RPMI8226 (cell line): Measurements from ENCODE around the gene CDH12.

Experiments used
- DNase-seq: peaks from one replicate; pipeline ENCODE4 v3.0.0-alpha.2; 2015

The CDH12 gene

GRCh38 chr5:22757776-22758175 lies 95.4 kb downstream of the CDH12 start:
- no peak for DNase-seq

GRCh38 chr5:22754155-22754554 lies 99.0 kb downstream of the CDH12 start:
- no peak for DNase-seq

- no peak for DNase-seq
Observed at GRCh38 chr5:22751536-22751935, 101.6 kb downstream of the CDH12 start.

- DNase-seq: no peak
Observed at GRCh38 chr5:22736443-22737003, 116.6 kb downstream of the CDH12 start.

- no peak for DNase-seq
Observed at GRCh38 chr5:22734907-22735306, 118.2 kb downstream of the CDH12 start.

DNA sequence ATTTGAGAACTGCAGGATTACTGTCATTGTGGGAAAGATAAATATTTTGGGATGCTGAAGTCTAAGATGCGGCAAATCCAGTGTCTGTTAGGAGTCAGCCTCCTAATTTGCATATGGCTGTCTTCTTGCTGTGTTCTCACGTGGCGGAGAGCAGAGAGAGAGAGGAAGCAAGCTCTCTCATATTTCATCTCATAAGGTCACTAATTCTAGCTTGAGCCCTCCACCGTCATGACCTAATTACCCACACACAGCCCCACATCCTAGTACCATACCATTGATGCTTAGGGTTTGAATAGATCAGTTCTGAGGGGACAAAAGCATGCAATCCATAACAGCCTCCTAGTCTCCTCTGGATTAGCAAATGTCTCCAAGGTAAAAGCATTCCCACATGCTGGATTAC lies 124.5 kb downstream of the CDH12 start:
- no peak for DNase-seq

DNA sequence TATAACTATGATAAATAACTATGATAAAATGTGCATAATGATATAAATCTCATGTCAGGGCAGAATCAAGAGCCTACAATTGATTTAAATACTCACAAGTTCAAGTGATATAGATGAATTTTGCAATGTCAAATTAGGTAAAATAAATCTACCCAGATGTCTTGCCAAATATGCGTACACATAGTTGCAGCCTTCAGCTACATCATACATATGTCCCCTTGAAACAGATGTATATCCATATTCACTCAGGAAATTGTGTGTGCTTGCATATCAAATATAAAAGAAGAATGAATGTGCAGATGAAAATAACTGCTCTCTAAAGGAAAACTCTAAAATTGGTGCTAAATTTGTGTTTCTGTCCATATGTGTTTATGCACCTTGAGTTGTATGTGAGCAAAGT lies 130.7 kb downstream of the CDH12 start:
- DNase-seq: no peak

DNA sequence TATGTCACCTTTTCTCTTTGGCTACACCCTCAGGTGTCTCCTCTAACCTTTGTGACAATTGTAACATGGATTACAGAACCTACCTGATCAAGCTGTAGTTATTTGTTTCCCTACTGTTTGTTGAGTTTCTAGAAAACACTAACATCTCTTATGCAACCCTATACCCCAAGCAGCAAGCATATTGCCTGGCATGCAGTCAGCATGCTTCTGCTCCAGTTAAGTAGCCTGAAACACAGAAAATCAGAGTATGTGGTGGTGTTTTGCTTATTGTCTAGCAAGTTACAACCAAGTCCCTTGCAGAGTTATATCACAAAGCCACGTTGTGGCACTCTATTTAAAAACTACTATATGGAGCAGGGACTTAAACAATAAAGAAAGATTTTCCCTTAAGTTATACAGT lies 131.1 kb downstream of the CDH12 start:
- no peak for DNase-seq

GRCh38 chr5:22719842-22720241 lies 133.3 kb downstream of the CDH12 start:
- DNase-seq: no peak

GRCh38 chr5:22710660-22711059 lies 142.5 kb downstream of the CDH12 start:
- no peak for DNase-seq

DNA sequence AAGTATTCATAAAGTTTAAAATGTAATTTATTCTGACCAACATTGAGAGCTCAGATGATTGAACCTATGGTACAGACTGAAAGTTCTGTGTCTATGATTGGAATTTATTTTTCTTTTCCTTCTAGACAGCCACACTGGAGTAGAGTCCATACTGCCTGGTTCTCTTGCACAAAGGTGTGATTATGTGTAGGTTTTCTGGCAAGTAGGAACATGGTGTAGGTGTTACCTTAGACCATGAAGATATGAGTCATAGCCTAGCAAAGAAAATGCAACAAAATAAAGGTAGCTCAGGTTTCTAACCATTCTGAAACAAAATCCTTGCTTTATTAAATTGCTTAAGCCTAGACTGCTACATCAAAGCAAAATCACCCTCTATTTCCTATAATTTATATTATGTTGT lies 143.4 kb downstream of the CDH12 start:
- DNase-seq: no peak

DNA sequence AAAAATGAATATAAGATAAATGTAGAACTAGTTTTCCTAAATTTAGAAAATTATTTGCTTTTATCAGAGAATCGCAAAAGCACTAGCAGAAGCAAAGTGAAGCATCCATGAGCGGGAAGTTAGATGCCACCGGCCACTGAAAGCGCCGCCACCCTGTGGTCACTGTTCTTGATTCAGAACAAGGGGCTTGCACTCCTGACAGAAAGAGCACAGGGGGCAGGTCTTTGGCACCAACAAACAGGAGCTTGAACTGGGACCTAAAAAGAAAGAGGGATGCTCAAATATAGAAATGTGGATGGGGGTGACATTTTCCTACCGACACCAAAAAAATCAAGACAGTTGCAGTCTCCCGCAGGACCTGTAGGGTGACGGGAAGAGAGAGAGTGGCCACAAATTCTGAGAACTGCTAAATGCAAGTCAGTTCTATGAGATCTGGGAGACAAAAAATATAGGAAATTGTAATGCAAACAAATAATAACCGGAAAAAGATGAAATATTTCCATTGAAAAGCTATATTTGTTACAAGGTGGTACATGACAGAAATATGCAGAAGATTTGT lies 144.3 kb downstream of the CDH12 start:
- DNase-seq: no peak

- no peak for DNase-seq
Observed at GRCh38 chr5:22706901-22707300, 146.2 kb downstream of the CDH12 start.

DNA sequence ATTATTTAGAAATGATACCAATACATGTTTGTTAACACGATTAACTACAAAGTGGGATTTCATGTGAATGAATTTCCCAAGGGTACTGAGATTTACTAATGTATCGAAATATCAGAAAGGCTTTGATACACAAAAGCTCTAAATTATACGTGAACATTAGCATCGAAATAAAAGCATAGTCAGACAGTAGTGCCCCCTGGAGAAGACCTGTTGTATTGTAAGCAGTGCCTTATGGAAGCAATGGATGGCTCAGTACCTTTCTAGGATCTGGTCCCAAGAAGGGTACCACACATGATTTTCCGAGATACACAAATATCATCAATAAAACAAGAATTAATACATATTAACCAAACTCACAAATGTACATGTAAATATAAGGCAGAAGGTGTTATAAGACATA lies 153.8 kb downstream of the CDH12 start:
- no peak for DNase-seq

GRCh38 chr5:22693121-22693520 lies 160.0 kb downstream of the CDH12 start:
- no peak for DNase-seq

DNA sequence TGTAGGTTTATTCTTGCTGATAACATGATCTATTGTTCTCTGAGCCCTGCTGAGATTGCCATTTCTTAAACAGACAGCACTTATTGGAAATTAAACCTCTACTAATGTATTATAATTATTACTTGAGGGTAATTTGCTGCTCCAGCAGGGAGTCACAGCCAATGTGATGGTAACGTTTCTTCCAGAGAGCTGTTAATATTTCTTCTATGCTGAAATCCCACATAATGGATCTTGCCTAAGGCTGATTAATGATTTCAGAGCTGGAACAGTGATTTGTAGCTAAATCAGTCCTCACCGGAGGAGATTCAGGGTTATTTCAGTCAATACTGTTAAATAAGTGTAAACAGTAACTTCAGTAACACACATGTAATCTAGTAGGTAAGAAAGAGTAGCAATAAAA lies 170.1 kb downstream of the CDH12 start:
- no peak for DNase-seq

DNA sequence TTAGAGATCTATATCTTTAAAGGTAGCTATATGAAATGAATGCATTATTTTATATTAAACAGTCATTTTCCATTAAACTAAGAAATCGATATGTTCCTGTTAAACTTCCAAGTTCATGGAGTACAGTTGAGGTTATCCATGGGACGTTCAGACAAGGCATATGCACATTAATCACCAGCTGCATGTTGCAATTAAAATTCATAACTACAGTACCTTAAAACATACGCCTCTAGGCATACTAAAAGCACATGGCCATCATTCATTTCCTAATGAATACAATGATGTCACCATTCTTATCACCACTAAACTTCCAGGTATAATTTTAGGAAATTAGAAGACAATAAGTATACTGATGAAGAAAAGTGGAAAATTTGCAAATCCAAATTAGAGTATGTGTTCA lies 174.3 kb downstream of the CDH12 start:
- no peak for DNase-seq

DNA sequence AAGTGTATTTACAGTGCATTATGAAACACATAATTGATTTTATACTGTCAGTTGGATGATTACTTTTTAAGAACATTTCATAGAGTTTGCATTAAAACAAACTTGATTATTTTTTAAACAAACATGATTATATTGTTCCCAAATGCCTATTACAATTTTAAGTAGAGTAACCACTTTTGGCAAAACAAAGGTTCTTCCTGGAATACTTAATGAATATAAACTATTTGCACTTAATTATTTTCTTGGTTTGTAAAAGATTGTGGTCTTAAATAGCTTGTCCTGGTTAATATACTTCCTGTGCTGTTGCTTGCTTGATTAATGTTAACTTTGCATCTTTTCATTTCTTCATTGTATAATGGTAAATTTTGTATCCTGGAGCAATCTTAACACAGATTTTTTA lies 180.0 kb downstream of the CDH12 start:
- DNase-seq: no peak

DNA sequence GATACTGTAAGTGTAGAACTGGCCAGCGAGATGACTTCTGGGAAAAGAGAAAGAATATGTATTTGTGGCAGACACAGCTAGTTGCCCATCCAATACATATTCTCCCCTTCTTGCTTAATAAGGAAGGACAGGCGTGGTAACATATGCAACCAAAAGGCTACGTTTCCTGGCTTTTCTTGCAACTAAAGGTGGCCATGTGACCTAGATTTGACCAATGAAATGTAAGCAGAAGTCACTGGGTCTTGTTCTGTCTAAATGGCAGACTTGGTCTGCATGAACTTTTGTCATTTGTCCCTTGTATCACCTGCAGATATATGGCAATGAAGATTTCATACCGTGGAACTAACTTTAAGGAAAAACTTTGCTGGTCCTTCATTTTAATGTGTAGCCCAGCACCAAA lies 183.8 kb downstream of the CDH12 start:
- DNase-seq: no peak

DNA sequence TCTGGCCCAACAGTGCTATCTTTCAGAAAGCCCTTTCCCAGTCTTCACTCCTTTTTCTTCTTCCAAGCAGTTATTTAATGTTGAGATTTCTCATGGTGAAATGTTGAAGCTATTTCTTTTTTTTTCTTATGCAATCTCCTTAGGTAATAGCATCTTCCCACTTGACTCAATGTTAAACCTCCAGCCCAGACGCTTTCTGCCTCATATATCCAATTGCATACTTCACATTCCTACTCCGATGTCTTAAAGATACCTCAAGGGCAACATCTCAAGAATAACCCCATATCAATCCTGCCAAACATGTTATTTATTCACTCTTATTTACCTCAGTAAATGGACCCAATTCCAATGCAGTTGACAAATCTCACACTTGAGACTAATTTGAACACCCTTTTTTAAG lies 187.3 kb downstream of the CDH12 start:
- DNase-seq: no peak

GRCh38 chr5:22663134-22663533 lies 190.0 kb downstream of the CDH12 start:
- DNase-seq: no peak

DNA sequence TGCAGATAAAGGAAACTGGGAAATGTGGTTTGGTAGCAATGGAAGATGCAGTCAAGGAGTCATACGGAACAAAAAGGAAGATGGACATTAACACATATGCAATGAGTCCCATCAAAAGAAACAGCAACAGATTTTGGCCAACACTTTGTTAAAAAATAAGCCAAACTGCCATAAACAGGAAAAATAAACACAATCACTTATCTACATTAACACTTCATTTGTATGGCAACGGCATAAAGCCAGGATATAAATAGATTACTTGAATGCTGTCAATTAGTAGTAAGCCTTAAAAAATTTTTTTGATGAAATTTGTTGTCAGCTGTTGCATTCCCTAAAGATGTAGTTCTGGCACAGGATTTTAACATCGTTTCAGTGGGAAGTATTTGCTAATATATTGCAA lies 190.8 kb downstream of the CDH12 start:
- no peak for DNase-seq

GRCh38 chr5:22651355-22651754 lies 201.8 kb downstream of the CDH12 start:
- no peak for DNase-seq

DNA sequence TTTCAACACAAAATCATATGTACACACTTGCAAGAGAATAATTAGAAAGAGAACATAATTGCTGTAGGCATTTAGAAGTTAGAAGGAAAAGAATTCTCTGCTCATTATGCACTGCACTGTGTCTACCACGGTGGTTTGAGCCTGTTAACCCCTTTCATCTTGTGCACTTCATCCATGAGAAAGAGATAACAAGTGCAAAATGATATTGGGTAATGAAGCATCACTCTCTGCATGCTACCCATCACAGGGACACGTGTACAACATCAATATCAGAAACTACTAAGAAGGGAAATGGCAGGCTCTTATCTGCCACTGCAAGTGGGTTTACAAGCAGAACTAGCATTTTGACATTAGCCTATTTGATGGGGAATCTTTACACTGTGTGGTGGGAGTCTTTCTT lies 202.6 kb downstream of the CDH12 start:
- DNase-seq: no peak

DNA sequence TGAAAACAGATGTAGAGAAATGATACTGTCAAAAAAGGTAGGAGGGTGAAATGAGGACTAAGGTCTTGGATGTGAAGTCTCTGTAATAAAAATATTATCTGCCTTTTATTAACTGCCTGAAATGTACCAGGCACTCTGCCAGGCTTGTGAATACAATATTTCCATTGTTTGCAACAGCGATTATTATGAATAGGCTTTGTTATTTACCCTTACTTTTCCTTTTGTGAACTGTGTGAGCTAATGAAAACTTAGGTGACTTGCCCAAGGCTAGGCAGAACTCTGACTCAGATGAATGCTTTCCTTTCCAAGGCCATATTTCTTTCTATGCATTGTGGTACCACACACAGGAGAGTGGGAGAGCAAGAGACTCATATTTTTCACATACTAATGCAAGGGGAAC lies 204.1 kb downstream of the CDH12 start:
- DNase-seq: no peak

DNA sequence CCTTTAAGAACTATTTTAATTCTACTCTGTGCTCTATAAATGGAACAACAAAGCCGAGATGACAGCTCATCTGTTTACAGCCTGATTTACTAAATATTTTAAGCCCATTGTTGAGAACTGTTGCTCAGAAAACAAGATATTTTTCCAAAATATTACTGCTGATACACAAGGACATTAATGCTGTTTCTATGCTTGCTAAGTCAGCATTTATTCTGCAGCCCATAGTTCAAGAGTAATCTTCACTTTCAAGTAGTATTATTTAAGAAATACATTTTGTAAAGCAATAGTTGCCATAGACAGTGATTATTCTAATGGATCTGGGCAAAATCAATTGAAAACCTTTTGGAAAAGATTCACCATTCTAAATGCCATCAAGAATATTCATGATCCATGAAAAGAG lies 208.3 kb downstream of the CDH12 start:
- DNase-seq: no peak
